Right cardiac atrium (tissue), 5 donors: ENCODE results near the gene CFAP97D2. TPM values are rescaled to one million over a fixed set of nuclear protein-coding genes. Genes with fewer than 3 reads are reported as not detected.
"Not testable (repeated sequence)": the region's sequence is repeated elsewhere in the genome, so short reads cannot be mapped to it uniquely, and the experiment has no call there.

Experiments used
- ATAC-seq, 2 donors: fragments of 200-7000 bp; cut with Tn5 transposase; one replicate each; pipeline versions ENCODE4 v1.8.0 to v1.9.1; 2020; ENCODE audit warnings: moderate library complexity in 2 of 2, mild to moderate bottlenecking in 1 of 2
- DNase-seq, 3 donors: peaks; one replicate each; pipeline ENCODE4 v3.0.0-alpha.2; 2020
- H3K27ac ChIP-seq: one replicate; pipeline ENCODE4 v1.5.1; 2013; ENCODE audit warnings: mild to moderate bottlenecking, low read length, control low read depth, moderate library complexity
- H3K27me3 ChIP-seq: one replicate; pipeline ENCODE4 v1.6.1; 2013; ENCODE audit not compliant: control insufficient read depth, insufficient read depth
- H3K4me1 ChIP-seq: one replicate; pipeline ENCODE4 v1.6.1; 2013; ENCODE audit warnings: low read length; ENCODE audit not compliant: control insufficient read depth, insufficient read depth
- H3K4me3 ChIP-seq: one replicate; pipeline ENCODE4 v1.5.1; 2013; ENCODE audit warnings: low read length, control low read depth
- H3K9me3 ChIP-seq: one replicate; pipeline ENCODE4 v1.6.1; 2013; ENCODE audit warnings: low read length; ENCODE audit not compliant: control insufficient read depth
- WGBS: extraction: QIAGEN DNeasy Blood & Tissue Kit; methylation state at CpG from one replicate; pipeline ENCODE4 v1.1.7; 2013; 5-methylcytosine and 5-hydroxymethylcytosine counted together
- intact Hi-C, 4 donors: fragments of 100-400 bp; cut with DNase I; formaldehyde crosslinking; loops; one replicate each; pipeline versions ENCODE4 v1.11.0 to v1.14.0; 2022 to 2023
- polyA plus RNA-seq: library from polyadenylated mRNA; stranded (reverse); fragments of 200-250 nt; gene quantifications from one replicate; pipeline ENCODE4 v1.2.3, GENCODE V29; 2013
- total RNA-seq, 4 donors: library from RNA; stranded (reverse); fragmentation: NEBNext Ultra II Directional; extraction: Animal tissue kit (Norgen Biotek cat#: 25700); gene quantifications; one replicate each; pipeline ENCODE4 v1.2.1, GENCODE V29; 2021
- donor health status: healthy with polysubstance abuse.
- donor health status: DM: no; HTN: yes; CAD: no.
- donor health status: DM: no; HTN: no; CAD: no.
- donor health status: DM: no; HTN: yes; CAD: no; lungs with severe emphysema.
- donor health status: DM: yes; HTN: yes; CAD: no.

Gene CFAP97D2
- total and polyA plus RNA-seq, 5 donors: not detected

DNA sequence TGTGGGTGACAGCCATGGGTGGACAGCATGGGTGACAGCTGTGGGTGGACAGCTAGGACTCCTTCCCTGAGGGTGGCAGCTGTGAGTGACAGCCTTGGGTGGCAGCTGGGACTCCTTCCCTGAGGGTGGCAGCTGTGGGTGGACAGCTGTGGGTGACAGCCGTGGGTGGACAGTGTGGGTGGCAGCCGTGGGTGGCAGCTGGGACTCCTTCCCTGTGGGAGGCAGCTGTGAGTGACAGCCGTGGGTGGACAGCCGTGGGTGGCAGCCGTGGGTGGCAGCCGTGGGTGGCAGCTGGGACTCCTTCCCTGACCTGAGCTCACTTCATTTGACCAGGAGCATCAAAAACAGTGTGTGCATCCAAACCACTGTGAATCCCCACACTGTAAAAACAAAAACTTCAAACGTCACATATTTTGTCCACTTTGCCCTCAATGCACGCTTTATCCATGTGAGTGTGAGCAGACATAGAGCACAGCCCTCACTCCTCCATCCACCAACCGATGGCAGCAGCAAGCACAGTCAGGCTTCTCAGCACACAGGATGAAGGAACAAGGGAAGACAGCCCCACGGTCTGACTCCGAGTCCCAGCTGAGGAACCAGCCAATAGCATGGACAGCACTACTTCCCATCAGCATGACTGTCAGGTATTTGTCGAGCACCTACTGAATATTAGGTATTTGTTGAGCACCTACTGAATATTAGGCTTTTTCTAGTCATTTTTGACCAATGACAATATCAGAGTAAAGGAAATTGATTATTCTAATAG is 1.6 kb upstream of the CFAP97D2 start:
- ATAC-seq (no peak), DNase-seq (no peak)
- Histone ChIP-seq H3K27ac (no peak overlapping the region), H3K4me1 (no peaks in the 10 kb centered on the region), H3K4me3 (no peak overlapping the region), H3K9me3 (no peaks in the 10 kb centered on the region), H3K27me3 (no peaks in the 10 kb centered on the region)
- intact Hi-C loops: no loop called here
- WGBS: 63% methylated on average over 12 of the region's 12 CpGs

GRCh38 chr13:114185182-114185971 is 6.3 kb downstream of the CFAP97D2 start:
- 79% methylated on average over 15 of the region's 15 CpGs for WGBS
- Histone ChIP-seq H3K27me3 (no peaks in the 10 kb centered on the region), H3K4me3 (no peak overlapping the region), H3K9me3 (no peaks in the 10 kb centered on the region), H3K27ac (no peak overlapping the region), H3K4me1 (no peaks in the 10 kb centered on the region)
- peak; percentile 87 to 91 for ATAC-seq
- DNase-seq: peak; percentile 40 to 81 (median 78)
- intact Hi-C loops: no loop called here

DNA sequence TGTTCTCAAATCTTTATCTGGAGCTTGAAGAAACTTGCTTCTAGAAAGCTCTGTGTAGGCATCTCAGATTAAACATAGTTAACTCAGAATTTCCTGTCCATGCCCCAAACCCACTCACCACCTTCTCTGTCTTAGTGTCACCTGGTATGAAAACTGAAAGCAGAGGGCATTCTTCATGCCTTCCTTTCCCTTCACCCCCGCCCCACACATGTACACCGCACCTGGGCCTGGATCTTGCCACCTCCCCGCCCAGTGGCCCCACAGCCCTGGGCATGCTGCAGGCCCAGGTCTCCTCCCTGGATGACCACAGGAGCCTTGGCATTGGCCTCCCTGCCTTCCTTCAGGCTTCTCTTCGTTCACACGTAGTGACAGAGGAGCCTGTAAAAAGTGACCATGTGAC is 15.8 kb downstream of the CFAP97D2 start:
- intact Hi-C loops: no loop called here
- no peak overlapping the region for H3K4me3 ChIP-seq
- H3K27me3 ChIP-seq: no peaks in the 10 kb centered on the region
- no peak overlapping the region for H3K27ac ChIP-seq
- no peaks in the 10 kb centered on the region for H3K4me1 ChIP-seq
- DNase-seq (no peak), ATAC-seq (no peak)
- no peaks in the 10 kb centered on the region for H3K9me3 ChIP-seq
- WGBS: 81% methylated on average over 5 of the region's 5 CpGs

- intact Hi-C loops: no loop called here
- Histone ChIP-seq H3K27me3 (no peaks in the 10 kb centered on the region), H3K27ac (no peak overlapping the region), H3K4me3 (no peak overlapping the region), H3K9me3 (no peaks in the 10 kb centered on the region), H3K4me1 (no peaks in the 10 kb centered on the region)
- 73% methylated on average over 5 of the region's 5 CpGs for WGBS
- no peak for DNase-seq
- no peak for ATAC-seq
Observed at GRCh38 chr13:114196629-114197028, 17.6 kb downstream of the CFAP97D2 start.

DNA sequence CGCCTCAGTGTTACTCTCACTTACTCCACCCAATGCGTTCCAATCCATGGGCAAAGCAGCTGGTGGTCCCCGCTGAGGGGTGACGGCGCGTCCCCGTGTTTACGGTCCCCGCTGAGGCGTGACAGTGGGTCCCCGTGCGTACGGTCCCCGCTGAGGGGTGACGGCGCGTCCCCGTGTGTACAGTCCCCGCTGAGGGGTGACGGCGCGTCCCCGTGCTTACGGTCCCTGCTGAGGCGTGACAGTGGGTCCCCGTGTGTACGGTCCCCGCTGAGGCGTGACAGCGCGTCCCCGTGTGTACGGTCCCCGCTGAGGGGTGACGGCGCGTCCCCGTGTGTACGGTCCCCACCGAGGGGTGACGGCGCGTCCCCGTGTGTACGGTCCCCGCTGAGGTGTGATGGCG is 19.5 kb downstream of the CFAP97D2 start:
- ATAC-seq (no peak), DNase-seq (no peak)
- Histone ChIP-seq H3K9me3 (no peaks in the 10 kb centered on the region), H3K27me3 (no peaks in the 10 kb centered on the region), H3K4me3 (no peak overlapping the region), H3K4me1 (no peaks in the 10 kb centered on the region), H3K27ac (no peak overlapping the region)
- 98% methylated on average over 47 of the region's 47 CpGs for WGBS
- intact Hi-C loops: no loop called here

GRCh38 chr13:114199526-114199925 is 20.5 kb downstream of the CFAP97D2 start:
- intact Hi-C loops, ATAC-seq, H3K4me1 ChIP-seq, H3K4me3 ChIP-seq, H3K27me3 ChIP-seq, DNase-seq, H3K9me3 ChIP-seq, H3K27ac ChIP-seq: not testable (repeated sequence)
- WGBS: 24% methylated on average over 66 of the region's 75 CpGs

GRCh38 chr13:114199954-114200353 is 20.9 kb downstream of the CFAP97D2 start:
- Histone ChIP-seq H3K27ac (no peak overlapping the region), H3K9me3 (no peaks in the 10 kb centered on the region), H3K27me3 (no peaks in the 10 kb centered on the region), H3K4me3 (peak overlapping the region; percentile 0), H3K4me1 (no peaks in the 10 kb centered on the region)
- ATAC-seq: no peak
- no peak for DNase-seq
- WGBS: 26% methylated on average over 38 of the region's 42 CpGs
- intact Hi-C loops: no loop called here

- no peaks in the 10 kb centered on the region for H3K9me3 ChIP-seq
- H3K27me3 ChIP-seq: no peaks in the 10 kb centered on the region
- H3K4me3 ChIP-seq: peak overlapping the region; percentile 0
- intact Hi-C loops: no loop called here
- no peak for DNase-seq
- no peak overlapping the region for H3K27ac ChIP-seq
- ATAC-seq: no peak
- 31% methylated on average over 18 of the region's 18 CpGs for WGBS
- no peaks in the 10 kb centered on the region for H3K4me1 ChIP-seq
Observed at GRCh38 chr13:114200399-114200911, 21.4 kb downstream of the CFAP97D2 start.

- DNase-seq: no peak
- no peaks in the 10 kb centered on the region for H3K27me3 ChIP-seq
- no peak overlapping the region for H3K4me3 ChIP-seq
- intact Hi-C loops: no loop called here
- WGBS: 82% methylated on average over 6 of the region's 6 CpGs
- no peaks in the 10 kb centered on the region for H3K9me3 ChIP-seq
- H3K4me1 ChIP-seq: no peaks in the 10 kb centered on the region
- ATAC-seq: no peak
- H3K27ac ChIP-seq: no peak overlapping the region
Observed at GRCh38 chr13:114202581-114202980, 23.5 kb downstream of the CFAP97D2 start.

DNA sequence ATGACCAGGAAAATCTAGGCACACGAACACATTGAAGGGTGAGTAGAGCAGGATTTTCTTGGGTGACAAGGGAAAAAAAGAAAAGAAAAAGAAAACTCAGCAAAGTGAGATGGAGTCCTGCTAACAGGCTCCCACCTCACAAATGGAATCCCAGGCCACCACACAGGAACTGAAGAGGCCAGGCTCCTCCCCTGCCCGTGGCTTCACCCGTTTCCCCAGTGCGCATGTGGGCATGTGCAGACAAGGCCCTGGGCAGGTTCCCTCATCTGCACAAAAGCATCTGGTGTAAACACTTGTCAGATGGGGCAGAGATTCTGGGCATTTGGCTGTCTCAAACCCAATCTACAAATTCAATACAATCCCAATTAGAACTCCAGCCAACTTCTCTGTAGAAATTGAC is 24.5 kb downstream of the CFAP97D2 start:
- H3K4me3 ChIP-seq: no peak overlapping the region
- intact Hi-C loops: no loop called here
- ATAC-seq (no peak), DNase-seq (no peak)
- H3K27ac ChIP-seq: no peak overlapping the region
- H3K4me1 ChIP-seq: no peaks in the 10 kb centered on the region
- H3K27me3 ChIP-seq: no peaks in the 10 kb centered on the region
- 70% methylated on average over 4 of the region's 4 CpGs for WGBS
- no peaks in the 10 kb centered on the region for H3K9me3 ChIP-seq

- intact Hi-C loops: no loop called here
Observed at GRCh38 chr13:114204894-114205293, 25.8 kb downstream of the CFAP97D2 start.

More at GRCh38 chr13:114204894-114205293, 25.8 kb downstream of the CFAP97D2 start:
- DNase-seq (no peak), ATAC-seq (no peak)
- no peaks in the 10 kb centered on the region for H3K9me3 ChIP-seq
- H3K4me3 ChIP-seq: no peak overlapping the region
- no peak overlapping the region for H3K27ac ChIP-seq
- 75% methylated on average over 4 of the region's 4 CpGs for WGBS
- no peaks in the 10 kb centered on the region for H3K4me1 ChIP-seq
- no peaks in the 10 kb centered on the region for H3K27me3 ChIP-seq
